ENCODE results near the gene TWNK.
A peak's percentile ranks its signal among the peaks of the same experiment; 100 is the strongest.

TWNK gene

GRCh38 chr10:101036726-101037125, 49.4 kb downstream of the TWNK start:
- H3K4me3 ChIP-seq (ENCODE audit: low read depth, low read length): no peak overlapping the region
- DNase-seq (ENCODE audit: low read depth): no peak
- TF ChIP-seq MAX (IDR thresholded peaks at IDR 0.05; ENCODE audit: low read depth, low read length): no peak
- TF ChIP-seq POLR2A (IDR thresholded peaks at IDR 0.05; ENCODE audit: extremely low read depth, insufficient read length): no peak
- no peak for TF ChIP-seq MYC (IDR thresholded peaks at IDR 0.05; ENCODE audit: low read depth, low read length)
- TF ChIP-seq, protein P1, sequence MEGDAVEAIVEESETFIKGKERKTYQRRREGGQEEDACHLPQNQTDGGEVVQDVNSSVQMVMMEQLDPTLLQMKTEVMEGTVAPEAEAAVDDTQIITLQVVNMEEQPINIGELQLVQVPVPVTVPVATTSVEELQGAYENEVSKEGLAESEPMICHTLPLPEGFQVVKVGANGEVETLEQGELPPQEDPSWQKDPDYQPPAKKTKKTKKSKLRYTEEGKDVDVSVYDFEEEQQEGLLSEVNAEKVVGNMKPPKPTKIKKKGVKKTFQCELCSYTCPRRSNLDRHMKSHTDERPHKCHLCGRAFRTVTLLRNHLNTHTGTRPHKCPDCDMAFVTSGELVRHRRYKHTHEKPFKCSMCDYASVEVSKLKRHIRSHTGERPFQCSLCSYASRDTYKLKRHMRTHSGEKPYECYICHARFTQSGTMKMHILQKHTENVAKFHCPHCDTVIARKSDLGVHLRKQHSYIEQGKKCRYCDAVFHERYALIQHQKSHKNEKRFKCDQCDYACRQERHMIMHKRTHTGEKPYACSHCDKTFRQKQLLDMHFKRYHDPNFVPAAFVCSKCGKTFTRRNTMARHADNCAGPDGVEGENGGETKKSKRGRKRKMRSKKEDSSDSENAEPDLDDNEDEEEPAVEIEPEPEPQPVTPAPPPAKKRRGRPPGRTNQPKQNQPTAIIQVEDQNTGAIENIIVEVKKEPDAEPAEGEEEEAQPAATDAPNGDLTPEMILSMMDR (IDR thresholded peaks at IDR 0.05; ENCODE audit: low read depth, low read length): no peak

DNA sequence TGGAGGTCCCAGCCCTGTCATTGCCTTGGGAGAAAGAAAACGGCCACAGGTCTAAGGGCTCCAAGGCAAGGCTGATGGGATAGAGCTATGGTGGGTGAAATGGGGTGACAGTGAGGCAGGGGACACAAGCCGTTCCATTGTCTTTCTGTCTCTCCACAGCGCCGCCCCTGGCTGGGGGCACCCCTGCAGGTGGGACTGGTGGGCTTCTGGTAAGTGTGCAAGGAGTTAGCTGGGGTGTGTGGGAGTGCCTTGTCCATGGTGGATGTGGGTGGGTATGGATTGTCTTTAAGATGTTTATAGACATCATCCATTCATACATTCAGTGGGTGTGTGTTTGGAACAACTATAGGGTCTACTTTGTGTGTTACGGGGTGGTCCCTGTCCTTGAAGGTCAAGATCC, 51.1 kb downstream of the TWNK start:
- DNase-seq (ENCODE audit: low read depth): no peak
- no peak overlapping the region for H3K4me3 ChIP-seq (ENCODE audit: low read depth, low read length)

GRCh38 chr10:101040061-101040460, 52.7 kb downstream of the TWNK start:
- no peak overlapping the region for H3K4me3 ChIP-seq (ENCODE audit: low read depth, low read length)
- DNase-seq (ENCODE audit: low read depth): no peak
- TF ChIP-seq MYC (IDR thresholded peaks at IDR 0.05; ENCODE audit: low read depth, low read length): no peak
- TF ChIP-seq POLR2A (IDR thresholded peaks at IDR 0.05; ENCODE audit: extremely low read depth, insufficient read length): no peak
- no peak for TF ChIP-seq MAX (IDR thresholded peaks at IDR 0.05; ENCODE audit: low read depth, low read length)
- TF ChIP-seq, protein P1 (IDR thresholded peaks at IDR 0.05; ENCODE audit: low read depth, low read length): no peak

More for the DNA sequence above, 51.1 kb downstream of the TWNK start:
- TF ChIP-seq, protein P1 (IDR thresholded peaks at IDR 0.05; ENCODE audit: low read depth, low read length): no peak
- no peak for TF ChIP-seq MAX (IDR thresholded peaks at IDR 0.05; ENCODE audit: low read depth, low read length)
- TF ChIP-seq MYC (IDR thresholded peaks at IDR 0.05; ENCODE audit: low read depth, low read length): no peak
- no peak for TF ChIP-seq POLR2A (IDR thresholded peaks at IDR 0.05; ENCODE audit: extremely low read depth, insufficient read length)

DNA sequence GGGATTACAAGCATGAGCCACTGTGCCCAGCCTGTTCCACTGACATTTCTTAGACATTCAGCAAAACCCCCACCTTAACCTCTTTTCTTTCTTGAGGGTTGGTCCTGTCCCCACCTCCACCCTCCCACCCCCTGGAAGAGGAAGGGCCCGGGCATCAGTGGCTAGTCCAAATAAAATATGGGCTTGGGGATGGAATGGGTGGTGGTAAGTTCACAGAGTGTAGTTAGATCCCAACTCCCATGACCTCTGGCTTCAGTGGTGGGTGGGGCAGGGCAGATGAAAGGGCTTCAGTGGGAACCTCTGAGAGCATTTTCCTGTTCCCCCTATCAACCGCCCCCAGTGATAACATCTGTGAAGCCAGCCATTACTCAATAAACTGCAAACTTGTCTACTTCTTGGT, 53.5 kb downstream of the TWNK start:
- no peak for DNase-seq (ENCODE audit: low read depth)
- TF ChIP-seq, protein P1 (IDR thresholded peaks at IDR 0.05; ENCODE audit: low read depth, low read length): no peak
- no peak overlapping the region for H3K4me3 ChIP-seq (ENCODE audit: low read depth, low read length)

- TF ChIP-seq, protein P1 (IDR thresholded peaks at IDR 0.05; ENCODE audit: low read depth, low read length): peak; percentile 94
- no peak for TF ChIP-seq MYC (IDR thresholded peaks at IDR 0.05; ENCODE audit: low read depth, low read length)
- peak; percentile 90 for DNase-seq (ENCODE audit: low read depth)
- no peak overlapping the region for H3K4me3 ChIP-seq (ENCODE audit: low read depth, low read length)
Observed at GRCh38 chr10:101041252-101041761, 54.0 kb downstream of the TWNK start.

DNA sequence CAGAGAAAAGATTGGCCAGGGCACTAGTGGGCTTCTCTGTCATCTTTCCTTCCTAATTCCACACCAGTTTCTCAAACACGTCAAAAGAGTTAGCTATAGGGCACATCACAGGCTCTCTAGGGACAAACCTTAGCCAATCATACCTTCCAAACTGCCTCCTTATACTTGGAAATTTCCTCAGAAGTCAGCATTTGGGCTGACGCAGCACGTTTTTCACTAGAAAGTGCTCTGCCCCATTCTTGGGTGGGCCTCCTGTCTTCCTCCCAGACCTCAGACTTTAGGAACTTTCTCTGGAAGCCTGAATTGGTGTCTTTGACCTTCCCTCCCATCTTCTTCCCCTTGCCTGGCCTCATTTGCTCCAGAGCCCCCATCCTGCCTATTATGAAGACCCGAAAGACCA, 54.8 kb downstream of the TWNK start:
- no peak for DNase-seq (ENCODE audit: low read depth)
- peak overlapping the region; percentile 80 for H3K4me3 ChIP-seq (ENCODE audit: low read depth, low read length)
- TF ChIP-seq MYC (IDR thresholded peaks at IDR 0.05; ENCODE audit: low read depth, low read length): no peak
- TF ChIP-seq POLR2A (IDR thresholded peaks at IDR 0.05; ENCODE audit: extremely low read depth, insufficient read length): no peak
- no peak for TF ChIP-seq MAX (IDR thresholded peaks at IDR 0.05; ENCODE audit: low read depth, low read length)
- TF ChIP-seq, protein P1 (IDR thresholded peaks at IDR 0.05; ENCODE audit: low read depth, low read length): no peak
